ENCODE results near the gene PDRG1.
"Not testable (repeated sequence)": the region's sequence is repeated elsewhere in the genome, so short reads cannot be mapped to it uniquely, and the experiment has no call there.

Gene PDRG1

GRCh38 chr20:31925631-31926030 is 26.2 kb downstream of the PDRG1 start:
- DNase-seq = no peak

- no peak for DNase-seq
Observed at GRCh38 chr20:31924561-31924960, 27.3 kb downstream of the PDRG1 start.

- no peak for DNase-seq
Observed at GRCh38 chr20:31923388-31924331, 28.2 kb downstream of the PDRG1 start.

GRCh38 chr20:31922588-31922987 is 29.3 kb downstream of the PDRG1 start:
- DNase-seq = no peak

- DNase-seq = no peak
Observed at GRCh38 chr20:31922181-31922580, 29.7 kb downstream of the PDRG1 start.

- DNase-seq = not testable (repeated sequence)
Observed at GRCh38 chr20:31921480-31921879, 30.4 kb downstream of the PDRG1 start.

GRCh38 chr20:31920275-31920855 is 31.5 kb downstream of the PDRG1 start:
- no peak for DNase-seq

GRCh38 chr20:31919410-31920155 is 32.3 kb downstream of the PDRG1 start:
- DNase-seq = no peak

GRCh38 chr20:31918466-31919105 is 33.3 kb downstream of the PDRG1 start:
- no peak for DNase-seq

GRCh38 chr20:31917962-31918412 is 33.9 kb downstream of the PDRG1 start:
- DNase-seq = not testable (repeated sequence)

- no peak for DNase-seq
Observed at GRCh38 chr20:31916708-31917107, 35.1 kb downstream of the PDRG1 start.

GRCh38 chr20:31915491-31916280 is 36.2 kb downstream of the PDRG1 start:
- no peak for DNase-seq

GRCh38 chr20:31914170-31914569 is 37.7 kb downstream of the PDRG1 start:
- DNase-seq = no peak

GRCh38 chr20:31913431-31914157 is 38.3 kb downstream of the PDRG1 start:
- no peak for DNase-seq

- no peak for DNase-seq
Observed at GRCh38 chr20:31910071-31910803, 41.6 kb downstream of the PDRG1 start.

- DNase-seq = no peak
Observed at GRCh38 chr20:31909253-31910070, 42.4 kb downstream of the PDRG1 start.

- DNase-seq = no peak
Observed at GRCh38 chr20:31908424-31908823, 43.4 kb downstream of the PDRG1 start.

- DNase-seq = no peak
Observed at GRCh38 chr20:31908016-31908415, 43.8 kb downstream of the PDRG1 start.

- no peak for DNase-seq
Observed at GRCh38 chr20:31907046-31907445, 44.8 kb downstream of the PDRG1 start.

GRCh38 chr20:31906001-31906400 is 45.8 kb downstream of the PDRG1 start:
- no peak for DNase-seq

Measured in Kasumi-1 (cell line).